ENCODE data around the gene MAPK13.

DNA sequence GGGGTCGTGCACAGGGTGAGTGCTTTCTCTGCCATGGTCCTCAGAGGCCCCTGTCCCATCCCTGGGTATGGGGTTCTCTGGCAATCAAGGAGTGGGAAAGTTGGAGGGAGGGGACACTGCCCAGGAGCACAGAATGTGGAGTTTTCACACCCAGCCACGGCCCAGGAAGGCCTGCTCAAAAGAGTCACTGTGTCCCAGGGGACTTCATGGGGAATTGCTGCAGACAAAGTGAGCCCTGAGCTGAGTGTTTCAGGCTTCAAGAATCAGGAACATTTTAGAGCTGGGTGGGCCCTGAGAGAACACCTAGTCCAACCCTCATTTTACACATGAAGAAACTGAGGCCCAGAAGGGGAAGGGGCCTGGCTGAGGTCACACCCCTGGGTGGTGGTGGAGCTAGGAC, 5.7 kb downstream of the MAPK13 start:
- no peak for TF ChIP-seq TAF1 (conservative IDR thresholded peaks at IDR 0.05)
- TF ChIP-seq, protein P1, sequence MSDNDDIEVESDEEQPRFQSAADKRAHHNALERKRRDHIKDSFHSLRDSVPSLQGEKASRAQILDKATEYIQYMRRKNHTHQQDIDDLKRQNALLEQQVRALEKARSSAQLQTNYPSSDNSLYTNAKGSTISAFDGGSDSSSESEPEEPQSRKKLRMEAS (IDR thresholded peaks at IDR 0.05) = no peak

Measured in liver (tissue), 2 donors.